T-helper 17 cell (primary cell): ENCODE data around the gene ACTR5. TPM values are rescaled to one million over a fixed set of nuclear protein-coding genes. Genes with fewer than 3 reads are reported as not detected.

Source experiments
- ATAC-seq: fragments of 150-1000 bp; cut with Tn5 transposase; 2 replicates; pipeline ENCODE4 v1.10.0; 2021; ENCODE audit warnings: mild to moderate bottlenecking, moderate library complexity
- DNase-seq, 3 donors: peaks; one replicate each; pipeline versions ENCODE4 v3.0.0 to v3.0.0-alpha.2; 2020 to 2021
- H3K9me3 ChIP-seq: one replicate; pipeline ENCODE4 v1.7.0; 2013; ENCODE audit warnings: low read length, mild to moderate bottlenecking; ENCODE audit not compliant: control insufficient read depth, poor library complexity, severe bottlenecking
- H3K27ac Mint-ChIP-seq: one replicate; pipeline ENCODE4 v1.8.0; 2022; ENCODE audit warnings: mild to moderate bottlenecking, moderate library complexity, mixed read lengths
- H3K27me3 Mint-ChIP-seq: one replicate; pipeline ENCODE4 v1.8.0; 2022; ENCODE audit warnings: mixed read lengths
- H3K36me3 Mint-ChIP-seq: one replicate; pipeline ENCODE4 v1.8.0; 2022; ENCODE audit warnings: low read depth, mixed read lengths
- H3K4me1 Mint-ChIP-seq: one replicate; pipeline ENCODE4 v1.8.0; 2022; ENCODE audit warnings: mild to moderate bottlenecking, mixed read lengths
- H3K4me3 Mint-ChIP-seq: one replicate; pipeline ENCODE4 v1.8.0; 2022; ENCODE audit warnings: mild to moderate bottlenecking, moderate library complexity, mixed read lengths
- total RNA-seq, 4 donors: library from RNA in 2 of 4; stranded (reverse) in 2 of 4; gene quantifications; one replicate each; pipeline ENCODE4 v1.2.3 and lab custom pipeline; 2022 to 2026

The ACTR5 gene
- total RNA-seq, 2 donors from 2014 or later: 12.2 to 14.6 TPM

DNA sequence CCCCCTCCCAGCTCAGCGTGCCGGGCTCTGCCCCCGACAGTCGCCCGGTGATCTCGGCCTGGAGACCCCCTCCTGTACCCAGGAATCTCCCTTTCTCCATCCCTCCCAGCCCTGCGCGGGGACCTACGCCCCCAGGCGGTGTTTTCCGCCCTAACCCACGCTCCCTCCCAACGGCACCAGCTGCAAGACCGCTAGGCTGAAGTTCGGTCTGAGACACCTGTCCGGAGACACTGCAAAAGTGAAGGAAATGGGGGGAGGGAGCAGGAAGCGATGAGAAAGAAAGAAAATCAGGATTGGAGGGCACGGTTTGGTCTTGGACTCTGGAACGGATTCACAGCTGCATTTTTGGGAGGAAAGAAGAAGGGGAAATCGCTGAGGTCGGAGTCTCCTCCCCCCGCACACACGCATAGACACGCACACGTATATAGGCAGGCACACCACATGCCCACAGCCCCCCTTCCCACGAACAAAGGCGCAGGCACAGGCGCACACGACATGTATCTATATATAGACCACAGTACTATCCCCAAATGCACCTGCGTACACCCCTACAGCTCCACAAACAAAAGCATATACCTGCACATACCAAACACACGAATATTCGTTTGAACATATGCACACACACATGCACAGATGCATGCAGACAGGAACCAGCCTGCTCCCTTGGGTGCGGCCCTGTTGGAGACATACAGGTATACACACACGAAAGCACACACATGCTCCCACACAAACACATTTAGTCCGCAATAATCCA lies 22.9 kb upstream of the ACTR5 start:
- no peak for DNase-seq
- ATAC-seq: peak; percentile 40
- Mint-ChIP-seq H3K27me3 (peaks cover 93% of the 10 kb centered on the region), H3K36me3 (peaks cover 23% of the 10 kb centered on the region), H3K4me3 (peak overlapping the region; percentile 89), H3K27ac (peak overlapping the region; percentile 72), H3K4me1 (peaks cover 54% of the 10 kb centered on the region)
- H3K9me3 ChIP-seq: no peaks in the 10 kb centered on the region

DNA sequence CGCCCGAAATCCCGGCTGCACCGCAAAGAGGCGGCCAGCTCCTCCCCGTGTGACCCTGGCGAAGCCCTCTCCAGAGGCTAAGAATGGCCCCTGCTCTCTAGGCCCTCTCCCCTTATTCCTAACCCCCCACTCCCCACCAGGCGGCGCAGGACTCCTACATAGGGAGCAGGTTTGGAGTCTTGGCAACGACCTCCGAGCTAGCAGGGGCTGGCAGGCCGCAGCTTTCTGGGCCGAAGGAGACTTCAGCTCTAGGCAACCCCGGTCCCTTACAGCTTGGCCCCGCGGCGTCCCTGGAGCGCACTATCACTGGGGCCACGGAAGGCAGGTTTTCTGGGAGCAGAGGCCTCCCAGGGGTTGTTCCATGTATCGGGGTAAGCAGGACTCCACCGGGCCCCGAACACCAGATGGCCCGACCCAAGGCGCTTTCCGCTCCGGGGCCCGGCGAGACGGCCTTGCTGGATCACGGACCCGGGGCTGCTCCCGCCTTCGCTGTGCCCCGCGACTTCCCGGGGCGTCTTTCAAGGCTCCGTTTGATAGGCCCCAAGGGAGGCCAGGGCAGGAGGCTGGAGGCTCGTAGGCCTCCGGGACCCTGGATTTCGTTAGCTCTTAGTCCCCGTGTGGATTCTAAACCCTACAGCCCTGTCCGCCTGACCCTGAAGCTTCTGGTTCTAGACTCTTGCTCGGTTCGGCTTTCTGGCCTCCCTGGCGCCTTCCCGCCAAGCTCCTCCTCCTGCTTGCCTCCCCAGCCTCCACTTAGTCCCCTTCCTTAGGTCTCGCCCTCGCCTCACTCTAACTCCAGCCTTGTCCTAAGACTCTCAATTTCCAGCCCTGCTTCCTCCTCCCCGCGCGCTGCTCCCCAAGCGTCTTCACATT lies 22.1 kb upstream of the ACTR5 start:
- DNase-seq (peak in 1 of 3 donors; percentile 20), ATAC-seq (peak; percentile 29)
- peaks cover 59% of the 10 kb centered on the region for H3K4me1 Mint-ChIP-seq
- no peaks in the 10 kb centered on the region for H3K9me3 ChIP-seq
- peaks cover 23% of the 10 kb centered on the region for H3K36me3 Mint-ChIP-seq
- H3K4me3 Mint-ChIP-seq: peak overlapping the region; percentile 89
- peaks cover 93% of the 10 kb centered on the region for H3K27me3 Mint-ChIP-seq
- H3K27ac Mint-ChIP-seq: peak overlapping the region; percentile 72

GRCh38 chr20:38726804-38727606 lies 21.3 kb upstream of the ACTR5 start:
- DNase-seq (peak in 1 of 3 donors; percentile 24), ATAC-seq (peak; percentile 14)
- no peaks in the 10 kb centered on the region for H3K9me3 ChIP-seq
- peak overlapping the region; percentile 72 for H3K4me3 Mint-ChIP-seq
- H3K27ac Mint-ChIP-seq: peak overlapping the region; percentile 72
- peaks cover 90% of the 10 kb centered on the region for H3K27me3 Mint-ChIP-seq
- peaks cover 61% of the 10 kb centered on the region for H3K4me1 Mint-ChIP-seq
- H3K36me3 Mint-ChIP-seq: peaks cover 23% of the 10 kb centered on the region

- Mint-ChIP-seq H3K27me3 (peaks cover 90% of the 10 kb centered on the region), H3K36me3 (peaks cover 18% of the 10 kb centered on the region), H3K27ac (peak overlapping the region; percentile 72), H3K4me3 (peak overlapping the region; percentile 72), H3K4me1 (peaks cover 55% of the 10 kb centered on the region)
- no peaks in the 10 kb centered on the region for H3K9me3 ChIP-seq
- DNase-seq: no peak
- peak; percentile 10 for ATAC-seq
Measured at GRCh38 chr20:38727607-38728190, 20.6 kb upstream of the ACTR5 start.

GRCh38 chr20:38728191-38728781 lies 20.0 kb upstream of the ACTR5 start:
- H3K27me3 Mint-ChIP-seq: peaks cover 90% of the 10 kb centered on the region
- peak overlapping the region; percentile 72 for H3K27ac Mint-ChIP-seq
- no peak for ATAC-seq
- no peak for DNase-seq
- H3K4me3 Mint-ChIP-seq: peak overlapping the region; percentile 72
- peaks cover 18% of the 10 kb centered on the region for H3K36me3 Mint-ChIP-seq
- no peaks in the 10 kb centered on the region for H3K9me3 ChIP-seq
- peaks cover 50% of the 10 kb centered on the region for H3K4me1 Mint-ChIP-seq

DNA sequence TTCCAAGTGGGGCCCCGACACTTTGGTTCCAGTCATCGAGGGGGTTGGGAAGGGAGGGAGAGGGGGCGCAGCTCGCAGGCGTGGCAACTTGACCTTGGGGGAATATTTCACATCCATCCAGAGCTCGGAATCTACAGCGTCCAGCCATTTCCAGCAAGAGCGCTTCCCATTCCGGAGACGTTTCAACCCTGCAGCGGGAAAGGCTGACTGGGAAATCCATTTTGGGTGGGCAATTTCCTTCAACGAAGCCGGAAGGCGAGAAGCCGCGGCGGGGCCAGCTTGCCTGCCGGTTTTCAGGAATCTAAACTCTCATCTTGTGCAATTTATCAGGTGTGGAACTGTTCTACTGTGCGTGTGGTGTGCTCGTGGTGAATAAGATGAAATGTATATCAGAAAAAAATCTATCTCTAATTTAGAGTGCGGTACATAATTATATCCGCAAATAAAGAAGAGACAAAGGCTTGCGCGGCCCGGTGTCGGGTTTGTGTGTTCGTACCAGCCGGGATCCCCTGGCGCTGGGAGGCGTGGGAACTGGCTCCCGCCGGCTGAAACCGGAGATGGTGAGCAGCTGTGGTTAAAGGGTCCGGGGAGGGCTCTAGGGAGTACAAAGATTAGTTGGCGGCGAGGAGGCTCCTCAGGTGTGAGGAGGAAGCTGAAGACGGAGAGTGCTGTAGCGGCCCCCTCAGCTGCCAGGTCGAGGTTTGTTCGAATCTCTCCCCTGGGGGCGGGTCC lies 19.2 kb upstream of the ACTR5 start:
- no peak for ATAC-seq
- peaks cover 19% of the 10 kb centered on the region for H3K36me3 Mint-ChIP-seq
- H3K9me3 ChIP-seq: no peaks in the 10 kb centered on the region
- H3K4me1 Mint-ChIP-seq: peaks cover 46% of the 10 kb centered on the region
- peaks cover 93% of the 10 kb centered on the region for H3K27me3 Mint-ChIP-seq
- peak overlapping the region; percentile 77 for H3K27ac Mint-ChIP-seq
- DNase-seq: no peak
- H3K4me3 Mint-ChIP-seq: peak overlapping the region; percentile 72

DNA sequence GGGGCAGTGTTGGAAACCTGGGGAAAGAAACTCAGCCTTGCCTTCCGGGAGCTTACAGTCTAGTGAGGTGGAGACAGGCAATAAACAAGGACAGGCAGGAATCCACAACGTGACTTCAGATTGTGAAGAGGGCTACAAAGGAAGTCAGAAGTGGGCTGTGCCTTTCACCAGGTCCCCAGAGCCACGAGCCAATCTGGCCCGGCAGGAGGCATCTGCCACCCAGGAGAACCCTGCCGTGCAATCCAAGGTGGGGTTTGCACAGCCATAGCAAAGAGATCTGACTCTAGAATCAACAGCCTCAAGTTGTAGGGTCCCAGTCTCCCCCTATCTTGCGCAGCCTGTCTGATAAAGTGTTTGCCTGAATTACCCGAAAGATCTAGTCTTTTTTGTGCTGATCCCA lies 18.5 kb upstream of the ACTR5 start:
- H3K9me3 ChIP-seq: no peaks in the 10 kb centered on the region
- ATAC-seq (no peak), DNase-seq (no peak)
- peaks cover 45% of the 10 kb centered on the region for H3K4me1 Mint-ChIP-seq
- H3K4me3 Mint-ChIP-seq: peak overlapping the region; percentile 80
- H3K27me3 Mint-ChIP-seq: peaks cover 96% of the 10 kb centered on the region
- peaks cover 21% of the 10 kb centered on the region for H3K36me3 Mint-ChIP-seq
- peak overlapping the region; percentile 77 for H3K27ac Mint-ChIP-seq

GRCh38 chr20:38730167-38730988 lies 17.9 kb upstream of the ACTR5 start:
- H3K4me1 Mint-ChIP-seq: peaks cover 42% of the 10 kb centered on the region
- H3K27ac Mint-ChIP-seq: peak overlapping the region; percentile 77
- peak overlapping the region; percentile 83 for H3K4me3 Mint-ChIP-seq
- ATAC-seq (no peak), DNase-seq (no peak)
- H3K9me3 ChIP-seq: no peaks in the 10 kb centered on the region
- H3K36me3 Mint-ChIP-seq: peaks cover 21% of the 10 kb centered on the region
- H3K27me3 Mint-ChIP-seq: peaks cover 96% of the 10 kb centered on the region

DNA sequence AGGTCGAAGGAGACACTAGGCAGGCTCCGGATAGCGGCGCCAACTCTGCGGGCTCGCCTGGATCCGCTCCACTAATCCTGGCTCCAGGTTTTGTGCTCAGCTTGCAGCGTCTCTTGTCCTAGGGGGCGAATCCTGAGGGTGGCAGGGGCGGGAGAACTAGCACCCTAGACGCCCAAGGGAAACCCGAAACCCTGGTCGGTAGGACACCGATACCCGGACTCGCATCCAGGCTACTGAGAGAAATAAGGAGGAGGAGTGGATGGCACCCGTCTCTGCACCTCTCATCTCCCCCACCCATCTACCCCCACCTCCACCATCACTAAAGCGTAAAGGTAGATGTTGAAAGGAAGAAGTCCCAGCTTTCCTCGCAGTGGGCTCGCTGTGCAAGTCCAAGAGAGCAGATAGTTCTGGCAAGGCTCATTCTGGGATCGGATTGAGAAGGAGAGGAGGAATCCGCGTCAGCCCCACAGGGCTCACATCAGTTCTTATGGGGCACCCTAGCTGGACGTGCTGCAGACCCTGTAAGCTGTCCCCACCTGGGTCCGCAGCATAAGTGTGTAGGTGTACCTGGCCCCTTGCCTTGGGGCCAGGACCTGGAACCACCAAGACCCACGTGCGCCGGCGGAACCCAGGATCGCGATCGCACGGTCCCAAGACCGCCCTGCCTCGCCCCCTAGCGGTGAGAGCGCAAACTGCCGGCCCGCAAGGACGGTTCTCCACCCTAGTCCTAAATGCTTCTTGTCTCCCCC lies 17.1 kb upstream of the ACTR5 start:
- H3K36me3 Mint-ChIP-seq: peaks cover 24% of the 10 kb centered on the region
- DNase-seq: peak; percentile 62 to 75 (median 70)
- peak overlapping the region; percentile 77 for H3K27ac Mint-ChIP-seq
- peaks cover 35% of the 10 kb centered on the region for H3K4me1 Mint-ChIP-seq
- peak overlapping the region; percentile 83 for H3K4me3 Mint-ChIP-seq
- peak; percentile 84 for ATAC-seq
- peaks cover 96% of the 10 kb centered on the region for H3K27me3 Mint-ChIP-seq
- no peaks in the 10 kb centered on the region for H3K9me3 ChIP-seq

DNA sequence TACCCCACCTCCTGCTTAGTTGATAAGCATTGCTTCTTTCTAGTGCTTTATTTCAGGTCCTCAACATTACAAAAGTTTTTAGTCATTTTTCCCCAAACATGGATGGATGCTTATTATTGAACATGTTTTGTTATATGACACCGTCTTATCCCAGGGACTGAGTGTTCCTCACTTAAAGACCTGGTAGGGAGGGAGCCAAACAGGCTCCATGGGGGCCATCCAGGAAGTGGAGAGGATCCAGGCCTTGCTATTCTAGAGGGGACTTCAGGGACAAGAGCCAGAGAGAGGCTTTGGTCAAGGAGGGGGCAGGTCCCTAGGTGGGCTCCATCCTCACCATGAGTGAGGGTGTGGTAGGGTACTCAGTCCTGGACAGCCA lies 16.5 kb upstream of the ACTR5 start:
- peak overlapping the region; percentile 77 for H3K27ac Mint-ChIP-seq
- H3K36me3 Mint-ChIP-seq: peaks cover 22% of the 10 kb centered on the region
- DNase-seq: no peak
- peak overlapping the region; percentile 83 for H3K4me3 Mint-ChIP-seq
- H3K27me3 Mint-ChIP-seq: peaks cover 96% of the 10 kb centered on the region
- no peak for ATAC-seq
- H3K9me3 ChIP-seq: no peaks in the 10 kb centered on the region
- peaks cover 32% of the 10 kb centered on the region for H3K4me1 Mint-ChIP-seq

DNA sequence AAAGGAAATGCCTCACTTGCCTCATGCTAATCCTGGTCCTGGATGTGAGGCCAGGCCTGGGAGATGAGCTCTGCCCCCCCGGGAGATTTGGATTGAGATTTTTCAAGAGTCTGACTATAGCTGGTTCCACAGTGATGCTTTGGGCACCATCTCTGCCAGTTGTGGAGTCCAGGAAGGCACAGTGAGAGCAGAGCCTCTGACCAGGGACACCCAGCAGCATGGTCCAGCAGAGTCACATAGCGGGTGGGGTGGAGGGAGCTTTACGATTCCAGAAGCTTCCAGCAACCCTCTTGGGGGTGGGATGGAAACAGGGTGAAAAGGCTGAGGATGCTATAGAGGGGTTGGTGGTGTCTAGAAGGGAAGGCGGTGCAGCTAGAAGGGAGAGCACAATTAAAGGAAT lies 15.3 kb upstream of the ACTR5 start:
- Mint-ChIP-seq H3K36me3 (peaks cover 15% of the 10 kb centered on the region), H3K27ac (no peak overlapping the region), H3K27me3 (peaks cover 90% of the 10 kb centered on the region), H3K4me3 (no peak overlapping the region), H3K4me1 (peaks cover 24% of the 10 kb centered on the region)
- DNase-seq (no peak), ATAC-seq (no peak)
- H3K9me3 ChIP-seq: no peaks in the 10 kb centered on the region
